HuH-7 (cell line): ENCODE measurements around the gene MPHOSPH10.
"Not testable (repeated sequence)": the region's sequence is repeated elsewhere in the genome, so short reads cannot be mapped to it uniquely, and the experiment has no call there.

Experiments
- DNase-seq: peaks from one replicate; pipeline ENCODE4 v3.0.0; 2011; ENCODE audit warnings: low spot score

Gene MPHOSPH10

GRCh38 chr2:71122387-71123298 lies 7.8 kb upstream of the MPHOSPH10 start:
- no peak for DNase-seq

GRCh38 chr2:71125506-71126294 lies 4.7 kb upstream of the MPHOSPH10 start:
- DNase-seq = no peak

- DNase-seq = no peak
Observed at GRCh38 chr2:71126957-71127356, 3.5 kb upstream of the MPHOSPH10 start.

- no peak for DNase-seq
Observed at GRCh38 chr2:71129114-71129901, 1.1 kb upstream of the MPHOSPH10 start.

GRCh38 chr2:71129902-71130151 lies 607 bp upstream of the MPHOSPH10 start:
- no peak for DNase-seq

- no peak for DNase-seq
Observed at GRCh38 chr2:71130905-71131244, 441 bp downstream of the MPHOSPH10 start.

- DNase-seq = not testable (repeated sequence)
Observed at GRCh38 chr2:71131387-71132166, 1.1 kb downstream of the MPHOSPH10 start.

GRCh38 chr2:71133603-71134002 lies 3.2 kb downstream of the MPHOSPH10 start:
- no peak for DNase-seq

GRCh38 chr2:71136174-71136573 lies 5.7 kb downstream of the MPHOSPH10 start:
- DNase-seq = no peak

GRCh38 chr2:71143782-71144181 lies 13.3 kb downstream of the MPHOSPH10 start:
- no peak for DNase-seq

GRCh38 chr2:71148506-71149063 lies 18.2 kb downstream of the MPHOSPH10 start:
- no peak for DNase-seq

- DNase-seq = no peak
Observed at GRCh38 chr2:71150082-71150816, 19.8 kb downstream of the MPHOSPH10 start.

GRCh38 chr2:71151620-71152019 lies 21.2 kb downstream of the MPHOSPH10 start:
- DNase-seq = no peak

- no peak for DNase-seq
Observed at GRCh38 chr2:71153585-71154224, 23.3 kb downstream of the MPHOSPH10 start.

- no peak for DNase-seq
Observed at GRCh38 chr2:71154279-71154678, 23.8 kb downstream of the MPHOSPH10 start.

- peak; percentile 79 for DNase-seq
Observed at GRCh38 chr2:71154798-71155197, 24.4 kb downstream of the MPHOSPH10 start.

GRCh38 chr2:71155846-71156245 lies 25.4 kb downstream of the MPHOSPH10 start:
- DNase-seq = no peak

GRCh38 chr2:71156573-71156972 lies 26.1 kb downstream of the MPHOSPH10 start:
- DNase-seq = no peak

GRCh38 chr2:71157124-71157793 lies 26.8 kb downstream of the MPHOSPH10 start:
- DNase-seq = peak; percentile 66

GRCh38 chr2:71166812-71167211 lies 36.4 kb downstream of the MPHOSPH10 start:
- DNase-seq = no peak
